Pancreas (tissue), 10 donors: ENCODE measurements around the gene TREM1. TPM values are rescaled to one million over a fixed set of nuclear protein-coding genes. Genes with fewer than 3 reads are reported as not detected.
A peak's percentile ranks its signal among the peaks of the same experiment; 100 is the strongest.

Source experiments
- ATAC-seq, 4 donors: fragments of 200-7000 bp; cut with Tn5 transposase; one replicate each; pipeline versions ENCODE4 v1.8.0 to v1.9.1; 2020; ENCODE audit warnings: mild to moderate bottlenecking in 4 of 4, moderate library complexity in 4 of 4
- DNase-seq, 6 donors: peaks; one replicate each; pipeline ENCODE4 v3.0.0-alpha.2; 2020
- FAIRE-seq: peaks from 2 replicates; lab custom pipeline; 2012; peaks lifted over from hg19 to GRCh38; lab: Jason Lieb, UNC
- H3K27ac ChIP-seq, 4 donors: fragments of 200-600 bp; sonication (generic); 1 replicate in 3 of 4; 2 replicates in 1 of 4; pipeline versions ENCODE4 v1.5.0 to v1.8.0; 2020
- H3K27me3 ChIP-seq, 4 donors: fragments of 200-600 bp; one replicate each; pipeline ENCODE4 v1.8.0; 2021
- H3K36me3 ChIP-seq, 3 donors: fragments of 200-600 bp; sonication (generic) in 1 of 3; one replicate each; pipeline versions ENCODE4 v1.5.0 to v1.8.0; 2020 to 2021
- H3K4me1 ChIP-seq, 3 donors: fragments of 200-600 bp; one replicate each; pipeline ENCODE4 v1.8.0; 2021
- H3K4me3 ChIP-seq, 4 donors: fragments of 200-600 bp; sonication (generic) in 2 of 4; one replicate each; pipeline versions ENCODE4 v1.5.0 to v1.8.0; 2020 to 2021
- H3K9me3 ChIP-seq, 4 donors: fragments of 200-600 bp; one replicate each; pipeline ENCODE4 v1.8.0; 2021
- CTCF ChIP-seq, 4 donors: fragments of 200-600 bp; sonication (generic) in 3 of 4; IDR thresholded peaks; one replicate each; pipeline versions ENCODE4 v1.5.0 to v1.8.0; 2021; ENCODE audit warnings: antibody characterized with exemption in 4 of 4
- WGBS, 2 donors: extraction: QIAGEN DNeasy Blood & Tissue Kit; methylation state at CpG; one replicate each; pipeline ENCODE4 v1.1.7; 2013; 5-methylcytosine and 5-hydroxymethylcytosine counted together
- intact Hi-C, 3 donors: fragments of 100-400 bp; cut with DNase I; formaldehyde crosslinking; loops; one replicate each; pipeline versions ENCODE4 v1.11.1 to v1.14.2; 2022
- polyA plus RNA-seq, 2 donors: library from polyadenylated mRNA; stranded (reverse); fragments of 200-250 nt; gene quantifications; one replicate each; pipeline ENCODE4 v1.2.3, GENCODE V29; 2013
- total RNA-seq, 6 donors: library from RNA; stranded (reverse); fragmentation: NEBNext Ultra II Directional in 4 of 6; extraction: Animal tissue kit (Norgen Biotek cat#: 25700) in 4 of 6; gene quantifications; one replicate each; pipeline versions ENCODE4 v1.2.1 to v1.2.4, GENCODE V29; 2021 to 2023
- donor health status: healthy with polysubstance abuse.
- donor health status: DM: no; HTN: no; CAD: no; lungs with moderate emphysema.
- donor health status: DM: no; HTN: no; CAD: no.
- donor health status: control.
- donor health status: control.
- donor health status: Bipolar disorder and iron deficiency.
- donor health status: DM: yes; HTN: yes; CAD: no.
- donor health status: DM: no; HTN: no; CAD: no.
- donor health status: DM: no; HTN: no; CAD: no.
- donor health status: DM: yes; HTN: yes; CAD: no.

The TREM1 gene
- total and polyA plus RNA-seq, 8 donors: 0.08 to 2.8 (median 0.28) TPM; not detected in 1

- no peak for ATAC-seq
- Histone ChIP-seq H3K36me3 (no peaks in the 10 kb centered on the region), H3K27ac (no peak overlapping the region), H3K4me3 (no peak overlapping the region), H3K27me3 (peaks cover 0 to 6% (median 1%) of the 10 kb centered on the region in 4 donors), H3K9me3 (no peaks in the 10 kb centered on the region), H3K4me1 (no peaks in the 10 kb centered on the region)
- no peak for DNase-seq
- FAIRE-seq: no peak
- 57 to 68% methylated on average over 9 of the region's 9 CpGs for WGBS, 2 donors
- TF ChIP-seq CTCF (IDR thresholded peaks at IDR 0.05): no peak
- intact Hi-C loops: no loop called here
Observed at GRCh38 chr6:41326092-41326491, 39.6 kb upstream of the TREM1 start.

GRCh38 chr6:41325446-41326066, 39.1 kb upstream of the TREM1 start:
- Histone ChIP-seq H3K27me3 (peaks cover 0 to 6% (median 1%) of the 10 kb centered on the region in 4 donors), H3K9me3 (no peaks in the 10 kb centered on the region), H3K4me3 (no peak overlapping the region), H3K27ac (no peak overlapping the region), H3K4me1 (no peaks in the 10 kb centered on the region), H3K36me3 (no peaks in the 10 kb centered on the region)
- FAIRE-seq (no peak), DNase-seq (no peak), ATAC-seq (no peak)
- WGBS, 2 donors: 59 to 67% methylated on average over 4 of the region's 4 CpGs
- intact Hi-C loops: no loop called here
- TF ChIP-seq CTCF (IDR thresholded peaks at IDR 0.05): no peak

- DNase-seq (no peak), FAIRE-seq (no peak), ATAC-seq (no peak)
- TF ChIP-seq CTCF (IDR thresholded peaks at IDR 0.05): no peak
- H3K4me1 ChIP-seq: peaks cover 0 to 3% (median 0%) of the 10 kb centered on the region in 3 donors
- no peak overlapping the region for H3K4me3 ChIP-seq
- no peaks in the 10 kb centered on the region for H3K36me3 ChIP-seq
- intact Hi-C loops: no loop called here
- H3K9me3 ChIP-seq: no peaks in the 10 kb centered on the region
- peaks cover 0 to 21% (median 1%) of the 10 kb centered on the region in 4 donors for H3K27me3 ChIP-seq
- no peak overlapping the region for H3K27ac ChIP-seq
- WGBS, 2 donors: 74 to 82% methylated on average over 4 of the region's 4 CpGs
Observed at GRCh38 chr6:41321183-41321582, 34.7 kb upstream of the TREM1 start.

GRCh38 chr6:41318654-41319565, 32.4 kb upstream of the TREM1 start:
- peak overlapping the region in 1 of 4 donors; percentile 26 for H3K4me3 ChIP-seq
- peak; percentile 64 to 91 (median 78) for DNase-seq

More at GRCh38 chr6:41318654-41319565, 32.4 kb upstream of the TREM1 start:
- no peaks in the 10 kb centered on the region for H3K9me3 ChIP-seq
- peaks cover 0 to 21% (median 0%) of the 10 kb centered on the region in 4 donors for H3K27me3 ChIP-seq
- 23 to 24% methylated on average over 33 of the region's 33 CpGs for WGBS, 2 donors
- no peak overlapping the region for H3K27ac ChIP-seq
- peaks cover 0 to 3% (median 0%) of the 10 kb centered on the region in 3 donors for H3K4me1 ChIP-seq
- no peak for FAIRE-seq
- TF ChIP-seq CTCF (IDR thresholded peaks at IDR 0.05): peak; percentile 99 to 100 (median 99)
- H3K36me3 ChIP-seq: no peaks in the 10 kb centered on the region
- intact Hi-C loops: no loop called here
- ATAC-seq: peak; percentile 92 to 100 (median 99)
